ENCODE measurements around the gene C2.

DNA sequence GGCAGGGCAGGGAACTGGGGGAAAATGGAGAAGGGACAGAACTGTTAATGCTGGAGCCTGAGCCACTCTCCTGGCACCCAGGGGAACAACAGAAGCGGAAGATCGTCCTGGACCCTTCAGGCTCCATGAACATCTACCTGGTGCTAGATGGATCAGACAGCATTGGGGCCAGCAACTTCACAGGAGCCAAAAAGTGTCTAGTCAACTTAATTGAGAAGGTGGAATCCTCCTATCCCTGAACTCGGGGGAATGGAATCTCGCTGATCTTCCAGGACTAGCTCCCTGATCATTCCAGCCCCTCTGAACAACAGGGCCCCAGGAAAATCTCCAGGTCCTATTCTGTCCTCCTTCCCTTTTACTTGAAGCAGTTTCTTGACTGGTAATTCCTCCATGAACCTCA lies 20.3 kb downstream of the C2 start:
- no peak for TF ChIP-seq POLR2AphosphoS5 (IDR thresholded peaks at IDR 0.05; ENCODE audit: borderline replicate concordance, low read depth, low read length)
- no peak for TF ChIP-seq EZH2 (IDR thresholded peaks at IDR 0.05)
- no peak for TF ChIP-seq FOXP2 (optimal IDR thresholded peaks at IDR 0.05; ENCODE audit: control extremely low read depth, extremely low read length, insufficient read depth)

Measured in SK-N-MC (cell line).